SU-DHL-6 (cell line): ENCODE measurements around the gene ZC3H8.

Source experiments
- H2AFZ ChIP-seq: fragments of 200-600 bp; sonication (generic); 2 replicates; pipeline ENCODE4 v1.6.1; 2014; ENCODE audit warnings: low read depth, mild to moderate bottlenecking, moderate library complexity, mixed read lengths, antibody characterized with exemption, low read length; ENCODE audit not compliant: severe bottlenecking
- H3F3A ChIP-seq: fragments of 200-600 bp; shearing (Covaris generic); 2 replicates; pipeline ENCODE4 v1.6.0; 2016; ENCODE audit warnings: antibody characterized with exemption, mild to moderate bottlenecking; ENCODE audit not compliant: insufficient read depth
- H3K27ac ChIP-seq: fragments of 200-600 bp; sonication (generic); 2 replicates; pipeline ENCODE4 v1.5.1; 2016; ENCODE audit warnings: low read depth, mild to moderate bottlenecking, low read length, moderate library complexity, mixed read lengths
- H3K27me3 ChIP-seq: fragments of 200-600 bp; sonication (generic), shearing (Covaris generic); 2 replicates; pipeline ENCODE4 v1.6.0; 2014; ENCODE audit warnings: mild to moderate bottlenecking, low read length
- H3K36me3 ChIP-seq: fragments of 200-600 bp; sonication (generic); 2 replicates; pipeline ENCODE4 v1.6.1; 2014; ENCODE audit warnings: mild to moderate bottlenecking, low read length, mixed read lengths
- H3K4me2 ChIP-seq: fragments of 300-600, 200-600 bp; shearing (Covaris generic), sonication (generic); 2 replicates; pipeline ENCODE4 v1.6.0; 2014; ENCODE audit warnings: low read length, low read depth, mild to moderate bottlenecking; ENCODE audit not compliant: poor library complexity, severe bottlenecking
- H3K4me3 ChIP-seq: fragments of 200-600 bp; sonication (generic); 2 replicates; pipeline ENCODE4 v1.5.1; 2014; ENCODE audit warnings: antibody characterized with exemption, low read length, mild to moderate bottlenecking, mixed read lengths; ENCODE audit not compliant: insufficient read depth, poor library complexity, severe bottlenecking
- H3K79me2 ChIP-seq: fragments of 200-600 bp; sonication (generic); 2 replicates; pipeline ENCODE4 v1.6.1; 2014; ENCODE audit warnings: mild to moderate bottlenecking, low read length, moderate library complexity; ENCODE audit not compliant: insufficient read depth
- H3K9ac ChIP-seq: fragments of 200-600 bp; sonication (generic); 2 replicates; pipeline ENCODE4 v1.7.0; 2014; ENCODE audit warnings: mild to moderate bottlenecking, low read length
- H3K9me2 ChIP-seq: fragments of 200-600 bp; sonication (generic); replicated peaks from 2 replicates; pipeline ENCODE4 v1.6.1; 2014; ENCODE audit warnings: low read length; ENCODE audit not compliant: insufficient read depth
- H3K9me3 ChIP-seq: fragments of 200-600 bp; sonication (generic); 2 replicates; pipeline ENCODE4 v1.6.1; 2014; ENCODE audit warnings: low read length, mixed read lengths; ENCODE audit not compliant: insufficient read depth
- H4K20me1 ChIP-seq: fragments of 200-600 bp; sonication (generic); 2 replicates; pipeline ENCODE4 v1.6.1; 2014; ENCODE audit warnings: low read depth, mild to moderate bottlenecking, antibody characterized with exemption, low read length, moderate library complexity, mixed read lengths
- EZH2phosphoT487 ChIP-seq: fragments of 200-600 bp; sonication (generic), shearing (Covaris generic); conservative IDR thresholded peaks from 2 replicates; pipeline ENCODE4 v1.6.1; 2018; ENCODE audit warnings: mild to moderate bottlenecking, antibody characterized with exemption, low read length, moderate library complexity, mixed read lengths
- TF ChIP-seq, protein P1 (sequence below): fragments of 200-600 bp; sonication (generic); IDR thresholded peaks from one replicate; pipeline ENCODE4 v1.5.1; 2017; ENCODE audit warnings: antibody characterized with exemption, mild to moderate bottlenecking, low read length, moderate library complexity; ENCODE audit not compliant: insufficient read depth, poor library complexity, severe bottlenecking

Gene ZC3H8

DNA sequence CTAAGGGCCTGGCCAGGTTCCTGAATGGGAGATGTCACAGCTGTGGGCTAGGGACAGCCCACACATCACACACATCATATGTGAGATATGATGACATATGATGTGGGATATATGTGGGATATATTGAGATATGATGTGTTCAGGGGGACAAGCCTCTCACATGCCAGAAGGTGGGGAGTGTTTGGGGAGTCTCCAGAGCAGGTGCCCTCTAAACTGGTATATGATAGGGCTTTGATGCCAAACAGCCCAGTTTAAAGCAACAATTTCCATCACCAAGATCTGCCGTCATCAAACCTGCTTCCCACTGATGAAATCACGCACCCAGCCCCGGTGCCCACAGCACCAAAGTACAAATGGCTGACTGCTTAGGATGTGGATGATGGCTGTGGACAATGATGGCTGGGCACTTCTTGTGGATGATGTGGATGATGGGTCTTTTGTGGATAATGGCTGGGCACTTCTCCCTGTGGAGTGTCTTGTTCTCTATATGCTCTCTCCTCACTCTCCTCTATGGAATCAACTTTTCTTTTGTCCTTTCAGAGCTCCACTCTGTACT is 65.8 kb downstream of the ZC3H8 start:
- Histone ChIP-seq H3K4me2 (no peak overlapping the region), H3K27ac (no peak overlapping the region), H3K9me2 (no peaks in the 10 kb centered on the region), H3K27me3 (no peaks in the 10 kb centered on the region), H2AFZ (no peak overlapping the region), H3K9me3 (no peaks in the 10 kb centered on the region), H3F3A (no peaks in the 10 kb centered on the region), H4K20me1 (no peaks in the 10 kb centered on the region), H3K9ac (no peak overlapping the region), H3K79me2 (no peaks in the 10 kb centered on the region), H3K4me3 (no peak overlapping the region), H3K36me3 (no peaks in the 10 kb centered on the region)
- no peak for TF ChIP-seq EZH2phosphoT487
- TF ChIP-seq, protein P1, sequence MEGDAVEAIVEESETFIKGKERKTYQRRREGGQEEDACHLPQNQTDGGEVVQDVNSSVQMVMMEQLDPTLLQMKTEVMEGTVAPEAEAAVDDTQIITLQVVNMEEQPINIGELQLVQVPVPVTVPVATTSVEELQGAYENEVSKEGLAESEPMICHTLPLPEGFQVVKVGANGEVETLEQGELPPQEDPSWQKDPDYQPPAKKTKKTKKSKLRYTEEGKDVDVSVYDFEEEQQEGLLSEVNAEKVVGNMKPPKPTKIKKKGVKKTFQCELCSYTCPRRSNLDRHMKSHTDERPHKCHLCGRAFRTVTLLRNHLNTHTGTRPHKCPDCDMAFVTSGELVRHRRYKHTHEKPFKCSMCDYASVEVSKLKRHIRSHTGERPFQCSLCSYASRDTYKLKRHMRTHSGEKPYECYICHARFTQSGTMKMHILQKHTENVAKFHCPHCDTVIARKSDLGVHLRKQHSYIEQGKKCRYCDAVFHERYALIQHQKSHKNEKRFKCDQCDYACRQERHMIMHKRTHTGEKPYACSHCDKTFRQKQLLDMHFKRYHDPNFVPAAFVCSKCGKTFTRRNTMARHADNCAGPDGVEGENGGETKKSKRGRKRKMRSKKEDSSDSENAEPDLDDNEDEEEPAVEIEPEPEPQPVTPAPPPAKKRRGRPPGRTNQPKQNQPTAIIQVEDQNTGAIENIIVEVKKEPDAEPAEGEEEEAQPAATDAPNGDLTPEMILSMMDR, result no peak

DNA sequence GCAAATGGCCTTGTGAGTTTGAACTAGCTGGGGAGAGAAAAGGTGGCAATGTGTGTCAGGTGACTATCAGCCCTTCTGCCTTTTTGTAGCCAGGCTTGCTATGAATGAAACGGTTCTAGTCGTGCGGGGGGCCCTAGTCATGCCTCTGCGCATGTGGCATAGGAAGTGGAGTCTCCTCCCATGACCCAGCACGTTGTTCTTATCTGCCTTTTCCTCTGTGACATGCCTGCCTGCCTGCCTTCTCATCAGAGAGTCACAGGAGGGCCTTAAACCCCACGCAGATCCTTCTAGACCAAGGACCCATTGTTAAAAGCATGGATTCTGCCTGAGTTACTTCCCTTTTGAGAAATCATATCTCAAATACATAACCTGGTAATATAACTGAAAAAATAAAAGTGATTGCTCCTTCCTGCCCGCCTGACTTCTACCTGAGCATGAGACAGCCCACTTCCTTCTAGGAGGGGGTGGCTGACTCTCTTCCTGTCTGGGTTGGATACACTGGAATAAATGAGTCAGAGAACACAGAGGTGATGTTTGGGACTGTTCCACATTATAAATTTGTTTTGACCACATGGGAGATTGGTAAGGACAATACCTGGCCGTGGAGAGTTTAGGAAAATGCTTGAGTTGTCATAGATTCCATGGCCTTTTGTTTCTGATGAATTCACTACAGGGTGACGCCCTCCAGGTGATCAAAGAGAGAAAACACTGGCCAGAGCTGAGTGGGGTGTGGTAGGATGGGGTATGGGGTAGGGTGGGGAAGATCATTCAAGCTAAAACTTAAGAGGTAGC is 66.8 kb downstream of the ZC3H8 start:
- Histone ChIP-seq H3K27ac (no peak overlapping the region), H2AFZ (peak overlapping the region; percentile 47)

GRCh38 chr2:112187046-112187715 is 67.7 kb downstream of the ZC3H8 start:
- no peaks in the 10 kb centered on the region for H3K9me2 ChIP-seq
- TF ChIP-seq, protein P1, result no peak
- no peak for TF ChIP-seq EZH2phosphoT487
- no peak overlapping the region for H2AFZ ChIP-seq
- no peaks in the 10 kb centered on the region for H3K79me2 ChIP-seq
- H3K27me3 ChIP-seq, result no peaks in the 10 kb centered on the region
- H3K4me3 ChIP-seq, result no peak overlapping the region
- no peak overlapping the region for H3K4me2 ChIP-seq
- H3F3A ChIP-seq, result no peaks in the 10 kb centered on the region
- no peaks in the 10 kb centered on the region for H3K9me3 ChIP-seq
- H4K20me1 ChIP-seq, result no peaks in the 10 kb centered on the region
- H3K9ac ChIP-seq, result no peak overlapping the region
- H3K36me3 ChIP-seq, result no peaks in the 10 kb centered on the region
- no peak overlapping the region for H3K27ac ChIP-seq

More for the DNA sequence above, 66.8 kb downstream of the ZC3H8 start:
- H3K27me3 ChIP-seq, result no peaks in the 10 kb centered on the region
- H4K20me1 ChIP-seq, result no peaks in the 10 kb centered on the region
- H3K4me2 ChIP-seq, result no peak overlapping the region
- H3F3A ChIP-seq, result no peaks in the 10 kb centered on the region
- TF ChIP-seq, protein P1, result no peak
- TF ChIP-seq EZH2phosphoT487, result no peak
- no peaks in the 10 kb centered on the region for H3K36me3 ChIP-seq
- H3K9ac ChIP-seq, result no peak overlapping the region
- no peaks in the 10 kb centered on the region for H3K9me2 ChIP-seq
- no peaks in the 10 kb centered on the region for H3K9me3 ChIP-seq
- no peaks in the 10 kb centered on the region for H3K79me2 ChIP-seq
- no peak overlapping the region for H3K4me3 ChIP-seq
